ENCODE measurements around the gene TASOR2. TPM values are rescaled to one million over a fixed set of nuclear protein-coding genes. Genes with fewer than 3 reads are reported as not detected.

The TASOR2 gene
- polyA plus RNA-seq, 4 donors = 35.4 to 41.2 (median 39.4) TPM

- no peak for DNase-seq (ENCODE audit: low read depth in 4 of 4, low spot score in 3 of 4)
Measured at GRCh38 chr10:5654218-5654755, 30.4 kb upstream of the TASOR2 start.

GRCh38 chr10:5655121-5655520, 29.5 kb upstream of the TASOR2 start:
- DNase-seq (ENCODE audit: low read depth in 4 of 4, low spot score in 3 of 4) = no peak

- DNase-seq (ENCODE audit: low read depth in 4 of 4, low spot score in 3 of 4) = no peak
Measured at GRCh38 chr10:5656737-5657579, 27.7 kb upstream of the TASOR2 start.

GRCh38 chr10:5658871-5659618, 25.6 kb upstream of the TASOR2 start:
- no peak for DNase-seq (ENCODE audit: low read depth in 4 of 4, low spot score in 3 of 4)

- no peak for DNase-seq (ENCODE audit: low read depth in 4 of 4, low spot score in 3 of 4)
Measured at GRCh38 chr10:5659702-5660528, 24.7 kb upstream of the TASOR2 start.

- no peak for DNase-seq (ENCODE audit: low read depth in 4 of 4, low spot score in 3 of 4)
Measured at GRCh38 chr10:5661043-5661442, 23.6 kb upstream of the TASOR2 start.

- no peak for DNase-seq (ENCODE audit: low read depth in 4 of 4, low spot score in 3 of 4)
Measured at GRCh38 chr10:5662708-5663579, 21.7 kb upstream of the TASOR2 start.

GRCh38 chr10:5663692-5664427, 20.8 kb upstream of the TASOR2 start:
- DNase-seq (ENCODE audit: low read depth in 4 of 4, low spot score in 3 of 4) = no peak

- DNase-seq (ENCODE audit: low read depth in 4 of 4, low spot score in 3 of 4) = no peak
Measured at GRCh38 chr10:5665373-5666007, 19.1 kb upstream of the TASOR2 start.

GRCh38 chr10:5666008-5666840, 18.4 kb upstream of the TASOR2 start, which contains the start of gene ASB13:
Gene ASB13 (minus strand): TSS chr10:5666595. CDS start chr10:5666551, 44 bp downstream.
- DNase-seq (ENCODE audit: low read depth in 4 of 4, low spot score in 3 of 4) = peak in 1 of 4 donors; percentile 44

- no peak for DNase-seq (ENCODE audit: low read depth in 4 of 4, low spot score in 3 of 4)
Measured at GRCh38 chr10:5666841-5667630, 17.6 kb upstream of the TASOR2 start.

- no peak for DNase-seq (ENCODE audit: low read depth in 4 of 4, low spot score in 3 of 4)
Measured at GRCh38 chr10:5668429-5668828, 16.2 kb upstream of the TASOR2 start.

- no peak for DNase-seq (ENCODE audit: low read depth in 4 of 4, low spot score in 3 of 4)
Measured at GRCh38 chr10:5669604-5670003, 15.0 kb upstream of the TASOR2 start.

- DNase-seq (ENCODE audit: low read depth in 4 of 4, low spot score in 3 of 4) = no peak
Measured at GRCh38 chr10:5670662-5671375, 13.8 kb upstream of the TASOR2 start.

- no peak for DNase-seq (ENCODE audit: low read depth in 4 of 4, low spot score in 3 of 4)
Measured at GRCh38 chr10:5678397-5679036, 6.1 kb upstream of the TASOR2 start.

GRCh38 chr10:5679037-5679435, 5.6 kb upstream of the TASOR2 start:
- DNase-seq (ENCODE audit: low read depth in 4 of 4, low spot score in 3 of 4) = no peak
